NOMO-1 treated with dmso at 0.1 percent for 144 hours (cell line): ENCODE data around the gene ACADL.
A peak's percentile ranks its signal among the peaks of the same experiment; 100 is the strongest.
"Not testable (repeated sequence)": the region's sequence is repeated elsewhere in the genome, so short reads cannot be mapped to it uniquely, and the experiment has no call there.

Source experiments
- DNase-seq: peaks from one replicate; lab custom pipeline; 2025; ENCODE audit not compliant: unreplicated experiment; lab: John Stamatoyannopoulos, UW

ACADL gene

GRCh38 chr2:210203147-210203546 lies 22.1 kb downstream of the ACADL start:
- DNase-seq: no peak

DNA sequence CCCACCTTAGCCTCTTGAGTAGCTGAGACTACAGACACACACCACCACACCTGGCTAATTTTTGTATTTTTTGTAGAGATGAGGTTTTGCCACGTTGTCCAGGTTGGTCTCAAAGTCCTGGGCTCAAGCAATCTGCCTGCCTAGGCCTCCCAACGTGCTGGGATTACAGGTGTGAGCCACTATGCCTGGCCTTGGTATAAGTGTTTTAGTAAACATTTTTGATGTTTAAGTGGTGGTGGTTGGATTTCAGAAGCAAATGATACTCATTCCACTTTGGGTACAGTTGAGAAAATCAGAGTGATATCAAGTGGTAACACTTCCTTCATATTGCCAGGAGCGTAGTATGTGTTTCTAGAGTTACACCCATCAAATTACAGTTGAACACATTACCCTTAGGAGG lies 25.4 kb downstream of the ACADL start:
- DNase-seq: no peak

GRCh38 chr2:210199186-210199765 lies 26.0 kb downstream of the ACADL start:
- DNase-seq: no peak

GRCh38 chr2:210198326-210198725 lies 26.9 kb downstream of the ACADL start:
- no peak for DNase-seq

DNA sequence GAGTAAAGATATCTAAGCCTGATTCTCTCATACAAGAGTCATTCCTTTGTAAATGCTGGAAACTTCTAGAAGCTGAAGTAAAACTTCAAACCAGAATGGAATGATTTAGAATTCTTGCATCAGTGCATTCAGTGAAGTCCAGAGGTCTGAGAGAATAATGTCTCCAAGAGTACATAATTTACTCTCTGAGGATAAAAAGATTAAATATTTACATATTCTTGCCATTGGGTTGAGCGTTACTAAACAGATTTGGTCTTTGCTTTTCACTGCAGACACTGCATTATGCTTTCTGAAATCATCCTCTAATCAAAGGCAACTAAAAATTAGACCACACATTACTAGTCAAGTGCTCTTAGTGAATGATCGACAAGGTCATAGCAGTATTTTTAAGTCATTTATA lies 27.5 kb downstream of the ACADL start:
- DNase-seq: no peak

GRCh38 chr2:210195101-210195852 lies 30.0 kb downstream of the ACADL start:
- peak; percentile 50 for DNase-seq

DNA sequence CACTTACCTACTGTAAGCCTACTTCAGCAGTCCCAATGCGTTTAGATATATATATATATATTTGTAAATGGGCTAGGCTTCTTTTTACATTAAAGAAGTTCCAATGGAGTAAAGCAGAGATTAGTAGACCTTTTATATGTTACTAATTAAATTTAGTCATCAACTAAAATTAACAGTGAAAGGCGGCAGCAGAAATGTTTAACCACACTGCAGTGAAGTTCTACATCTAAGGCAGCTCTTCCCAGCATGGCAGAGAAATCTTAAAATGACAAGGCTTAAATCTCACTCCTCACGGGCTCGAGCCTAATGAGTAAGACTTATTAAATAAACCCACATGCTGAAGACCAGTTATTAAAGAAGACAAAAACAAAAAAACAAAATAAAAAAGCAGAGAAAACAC lies 34.9 kb downstream of the ACADL start:
- DNase-seq: no peak

GRCh38 chr2:210189452-210190138 lies 35.7 kb downstream of the ACADL start:
- peak; percentile 26 for DNase-seq

DNA sequence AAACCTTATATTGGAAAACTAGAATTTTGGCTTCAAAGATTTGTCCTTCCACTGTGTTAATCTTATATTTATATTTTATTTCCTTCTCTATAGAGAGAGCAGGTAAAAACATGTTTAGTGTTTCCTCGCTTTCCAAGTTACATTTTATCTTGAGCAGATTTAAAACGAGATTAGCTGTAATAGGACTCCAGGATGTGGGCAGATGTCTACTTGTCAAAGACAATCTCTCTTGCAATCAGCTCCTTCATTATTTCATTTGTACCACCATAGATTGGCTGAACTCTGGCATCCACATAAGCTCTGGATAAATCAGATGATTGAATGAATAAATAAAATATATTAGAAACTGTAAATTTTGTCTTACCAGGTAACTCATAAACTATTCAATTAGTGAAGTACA lies 36.5 kb downstream of the ACADL start:
- no peak for DNase-seq

DNA sequence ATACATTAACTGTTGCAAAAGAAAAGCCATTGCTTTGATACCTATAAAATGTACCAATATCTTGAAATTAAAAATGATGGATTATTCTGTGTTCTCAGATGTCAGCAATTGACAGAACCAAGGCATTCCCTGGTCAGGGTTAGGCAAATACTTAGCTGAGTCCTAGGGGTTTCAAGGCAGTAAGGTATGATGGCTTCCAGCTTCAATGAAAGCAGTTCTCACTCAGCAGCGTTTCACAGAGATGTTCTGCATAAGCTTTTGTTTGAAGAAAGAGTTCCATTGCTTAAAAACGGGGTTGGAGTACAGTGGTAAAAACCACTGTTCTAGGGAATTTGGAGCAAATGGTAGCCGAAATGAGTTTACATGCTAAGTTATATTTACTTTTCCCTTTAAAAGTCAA lies 37.1 kb downstream of the ACADL start:
- DNase-seq: no peak

GRCh38 chr2:210183936-210184335 lies 41.3 kb downstream of the ACADL start:
- not testable (repeated sequence) for DNase-seq

DNA sequence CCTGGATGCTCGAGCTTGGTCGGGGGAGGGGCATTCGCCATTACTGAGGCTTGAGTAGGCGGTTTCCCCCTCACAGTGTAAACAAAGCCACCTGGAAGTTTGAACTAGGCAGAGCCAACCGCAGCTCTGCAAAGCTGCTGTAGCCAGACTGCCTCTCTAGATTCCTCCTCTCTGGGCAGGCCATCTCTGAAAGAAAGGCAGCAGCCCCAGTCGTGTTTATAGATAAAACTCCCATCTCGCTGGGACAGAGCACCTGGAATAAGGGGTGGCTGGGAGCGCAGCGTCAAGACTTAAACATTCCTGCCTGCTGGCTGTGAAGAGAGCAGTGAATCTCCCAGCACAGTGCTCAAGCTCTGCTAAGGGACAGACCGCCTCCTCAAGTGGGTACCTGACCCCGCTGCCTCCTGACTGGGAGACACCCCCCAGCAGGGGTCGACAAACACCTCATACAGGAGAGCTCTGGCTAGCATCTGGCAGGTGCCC lies 43.6 kb downstream of the ACADL start:
- DNase-seq: not testable (repeated sequence)

GRCh38 chr2:210181033-210181605 lies 44.1 kb downstream of the ACADL start:
- DNase-seq: not testable (repeated sequence)

DNA sequence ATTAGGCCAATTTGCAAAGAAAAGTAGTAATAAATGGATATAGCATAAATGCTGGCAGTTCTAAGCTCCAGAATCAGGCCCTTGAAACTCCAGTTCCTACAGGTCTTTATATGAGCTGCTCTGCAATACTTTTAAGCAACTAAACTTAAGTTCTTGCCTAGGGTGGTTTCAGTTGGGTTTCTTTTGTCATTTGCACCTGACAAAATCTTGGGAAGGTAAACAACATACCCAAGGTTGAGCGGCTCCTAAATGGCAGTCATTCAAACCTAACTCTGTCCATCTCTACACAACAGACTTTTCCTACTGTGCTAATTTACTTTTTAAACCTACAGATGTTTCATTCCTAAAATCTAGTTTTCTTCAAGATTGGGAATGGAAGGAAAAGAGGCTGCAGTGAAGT lies 44.8 kb downstream of the ACADL start:
- DNase-seq: no peak

DNA sequence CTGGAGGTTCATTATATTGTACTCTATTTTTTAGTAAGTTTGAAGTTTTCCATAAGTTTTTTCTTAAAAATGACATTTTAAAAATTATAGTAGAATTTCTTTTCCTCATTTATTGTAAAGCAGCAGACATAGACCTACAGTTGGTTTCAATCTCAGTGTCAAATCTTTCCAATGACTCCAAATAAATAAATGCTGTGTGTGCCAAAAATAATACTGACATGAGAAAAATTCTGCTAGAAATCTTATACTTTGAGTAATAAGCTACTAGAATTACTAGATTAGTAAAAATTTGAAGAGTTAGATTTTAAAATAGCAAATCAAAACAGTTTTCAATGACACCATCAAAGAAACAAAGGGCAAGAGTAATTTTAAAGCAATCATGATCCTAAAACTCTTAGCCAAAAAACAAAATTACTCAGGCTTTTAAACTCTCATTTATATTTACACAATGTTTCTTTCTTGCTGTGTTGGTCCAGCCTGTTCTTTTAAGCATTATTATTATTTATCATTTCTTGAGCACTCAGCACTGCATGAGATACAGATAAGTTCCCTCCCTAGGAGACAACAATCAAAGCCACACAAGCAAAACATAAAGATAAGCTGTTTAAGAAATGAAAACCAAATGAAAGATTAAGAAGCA lies 45.8 kb downstream of the ACADL start:
- no peak for DNase-seq

- no peak for DNase-seq
Measured at GRCh38 chr2:210177769-210178168, 47.5 kb downstream of the ACADL start.

GRCh38 chr2:210177115-210177514 lies 48.1 kb downstream of the ACADL start:
- not testable (repeated sequence) for DNase-seq

- no peak for DNase-seq
Measured at GRCh38 chr2:210174086-210174485, 51.2 kb downstream of the ACADL start.

GRCh38 chr2:210172219-210172575 lies 53.0 kb downstream of the ACADL start:
- no peak for DNase-seq

GRCh38 chr2:210171309-210172218 lies 53.7 kb downstream of the ACADL start, which contains the start of gene KANSL1L:
Gene KANSL1L, minus strand, starts transcription at chr2:210171409. Its CDS starts 16,827 bp downstream, at chr2:210154582.
- peak; percentile 93 for DNase-seq
